HepG2 (cell line): ENCODE measurements around the gene RBM12. TPM values are rescaled to one million over a fixed set of nuclear protein-coding genes. Genes with fewer than 3 reads are reported as not detected.

Experiments
- ATF3 ChIP-seq: sonication (generic); formaldehyde crosslinking; IDR thresholded peaks from 2 replicates; pipeline ENCODE4 v1.4.0; 2020; ENCODE audit warnings: missing genetic modification reagents
- CENPT ChIP-seq: sonication (generic); formaldehyde crosslinking; IDR thresholded peaks from 2 replicates; pipeline ENCODE4 v1.8.0; 2022; ENCODE audit warnings: low read depth, mild to moderate bottlenecking, moderate library complexity, missing genetic modification reagents
- CREB3 ChIP-seq: sonication (generic); formaldehyde crosslinking; IDR thresholded peaks from 2 replicates; pipeline ENCODE4 v1.5.0; 2020; ENCODE audit warnings: missing genetic modification reagents
- ISX ChIP-seq: sonication (generic); formaldehyde crosslinking; conservative IDR thresholded peaks from 2 replicates; pipeline ENCODE4 v1.5.0; 2020; ENCODE audit warnings: missing genetic modification reagents
- KDM4B ChIP-seq: sonication (generic); formaldehyde crosslinking; IDR thresholded peaks from 2 replicates; pipeline ENCODE4 v1.4.0; 2020; ENCODE audit warnings: missing genetic modification reagents
- KLF6 ChIP-seq: IDR thresholded peaks from 2 replicates; pipeline ENCODE4 v1.8.0; 2016; ENCODE audit warnings: missing biosample characterization, missing genetic modification reagents
- MED1 ChIP-seq: sonication (generic); formaldehyde crosslinking; IDR thresholded peaks from 2 replicates; pipeline ENCODE4 v1.4.0; 2020; ENCODE audit warnings: missing genetic modification reagents
- PHF5A ChIP-seq: IDR thresholded peaks from one replicate; pipeline ENCODE4 v1.6.1; 2018; ENCODE audit warnings: low read depth, missing genetic modification reagents; ENCODE audit not compliant: unreplicated experiment
- POLR2AphosphoS5 ChIP-seq: IDR thresholded peaks from 2 replicates; pipeline ENCODE4 v1.6.1; 2012; ENCODE audit warnings: low read depth, low read length
- SSRP1 ChIP-seq: IDR thresholded peaks from 2 replicates; pipeline ENCODE4 v1.6.1; 2016; ENCODE audit warnings: control low read depth
- TEAD2 ChIP-seq: sonication (generic); formaldehyde crosslinking; IDR thresholded peaks from 2 replicates; pipeline ENCODE4 v1.9.0; 2021; ENCODE audit warnings: missing genetic modification reagents
- ZHX1 ChIP-seq: sonication (generic); formaldehyde crosslinking; IDR thresholded peaks from 2 replicates; pipeline ENCODE4 v1.8.1; 2022; ENCODE audit warnings: low read depth, mild to moderate bottlenecking, missing genetic modification reagents
- ZNF10 ChIP-seq: sonication (generic); formaldehyde crosslinking; IDR thresholded peaks from 2 replicates; pipeline ENCODE4 v1.4.0; 2020; ENCODE audit warnings: mild to moderate bottlenecking, low read depth, missing genetic modification reagents, borderline replicate concordance
- ZNF18 ChIP-seq: sonication (generic); formaldehyde crosslinking; IDR thresholded peaks from 2 replicates; pipeline ENCODE4 v1.8.0; 2022; ENCODE audit warnings: mild to moderate bottlenecking, missing genetic modification reagents; ENCODE audit not compliant: insufficient replicate concordance
- ZNF543 ChIP-seq: sonication (generic); formaldehyde crosslinking; IDR thresholded peaks from 2 replicates; pipeline ENCODE4 v1.4.0; 2020; ENCODE audit warnings: mild to moderate bottlenecking, missing genetic modification reagents
- ZNF572 ChIP-seq: sonication (generic); formaldehyde crosslinking; IDR thresholded peaks from 2 replicates; pipeline ENCODE4 v1.5.1; 2020; ENCODE audit warnings: mild to moderate bottlenecking, missing genetic modification reagents
- ZNF674 ChIP-seq: sonication (generic); formaldehyde crosslinking; IDR thresholded peaks from 2 replicates; pipeline ENCODE4 v1.5.0; 2020; ENCODE audit warnings: low read depth, mild to moderate bottlenecking, missing genetic modification reagents
- polyA plus RNA-seq, 8 experiments: library from polyadenylated mRNA; depleted of rRNA in 3 of 8; stranded (reverse) in 7 of 8; unstranded in 1 of 8; fragments of >200 nt; fragmentation: Illumina TruSeq in 4 of 8; extraction: Trizol in 4 of 8; gene quantifications; 2 replicates each; pipeline versions ENCODE4 v1.2.1 to v1.2.3, GENCODE V29; 2011 to 2016; ENCODE audit warnings: low read depth in 4 of 8, missing spikeins in 1 of 8, mixed read lengths in 1 of 8; ENCODE audit not compliant: insufficient read depth in 1 of 8
- total RNA-seq, 5 experiments: library from RNA; depleted of rRNA; stranded (reverse); fragments of >200 nt; fragmentation: Illumina TruSeq; extraction: Trizol; gene quantifications; 2 replicates each; pipeline ENCODE4 v1.2.3, GENCODE V29; 2016; ENCODE audit warnings: low read depth in 1 of 5
- TF ChIP-seq, protein P1 (sequence below): sonication (generic); formaldehyde crosslinking; IDR thresholded peaks from 2 replicates; pipeline ENCODE4 v1.9.0; 2021; ENCODE audit warnings: missing genetic modification reagents, mild to moderate bottlenecking, borderline replicate concordance
- TF ChIP-seq, protein P2 (sequence below): sonication (generic); formaldehyde crosslinking; IDR thresholded peaks from 2 replicates; pipeline ENCODE4 v1.5.0; 2020; ENCODE audit warnings: missing genetic modification reagents
- TF ChIP-seq, protein P3 (sequence below): sonication (generic); formaldehyde crosslinking; IDR thresholded peaks from 2 replicates; pipeline ENCODE4 v1.4.0; 2020; ENCODE audit warnings: mild to moderate bottlenecking, low read depth, missing genetic modification reagents

RBM12 gene
- total and polyA plus RNA-seq, 2 of the 13 experiments (the other 11 are each of a cell fraction or from before 2014, with no cell fraction given) = 97.9 to 104 TPM

DNA sequence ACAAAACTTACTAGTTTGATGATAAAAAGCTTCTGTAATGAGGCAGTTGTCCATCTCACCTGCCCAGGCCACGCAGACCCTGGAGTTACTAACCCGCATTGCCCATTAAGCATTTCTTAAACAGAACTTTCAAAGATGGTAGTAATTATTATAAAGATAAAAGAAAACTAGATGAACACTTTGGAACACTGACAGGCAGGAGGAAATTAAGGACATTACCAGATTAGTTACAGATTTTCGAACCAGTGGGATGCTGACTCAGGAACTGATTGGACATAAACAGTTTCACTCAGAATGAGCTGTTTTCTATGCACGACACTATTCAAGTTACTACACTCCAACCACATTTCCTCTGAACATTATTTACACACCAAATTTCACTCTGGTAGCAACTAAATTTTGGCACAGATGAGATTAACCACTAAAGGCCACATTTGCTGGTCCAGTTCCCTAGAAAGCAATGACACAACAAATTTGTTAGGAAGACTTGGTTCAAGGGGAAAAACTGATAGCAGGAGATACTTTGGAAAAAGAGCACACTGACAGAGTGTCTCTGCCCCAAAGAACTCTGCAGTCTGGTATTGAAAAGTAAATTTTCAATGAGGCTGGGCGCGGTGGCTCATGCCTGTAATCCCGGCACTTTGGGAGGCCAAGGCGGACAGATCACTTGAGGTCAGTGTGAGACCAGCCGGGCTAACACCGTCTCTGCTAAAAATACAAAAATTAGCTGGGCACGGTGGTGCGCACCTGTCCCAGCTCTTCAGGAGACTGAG, 37.5 kb upstream of the RBM12 start (continued):
- TF ChIP-seq, protein P1, sequence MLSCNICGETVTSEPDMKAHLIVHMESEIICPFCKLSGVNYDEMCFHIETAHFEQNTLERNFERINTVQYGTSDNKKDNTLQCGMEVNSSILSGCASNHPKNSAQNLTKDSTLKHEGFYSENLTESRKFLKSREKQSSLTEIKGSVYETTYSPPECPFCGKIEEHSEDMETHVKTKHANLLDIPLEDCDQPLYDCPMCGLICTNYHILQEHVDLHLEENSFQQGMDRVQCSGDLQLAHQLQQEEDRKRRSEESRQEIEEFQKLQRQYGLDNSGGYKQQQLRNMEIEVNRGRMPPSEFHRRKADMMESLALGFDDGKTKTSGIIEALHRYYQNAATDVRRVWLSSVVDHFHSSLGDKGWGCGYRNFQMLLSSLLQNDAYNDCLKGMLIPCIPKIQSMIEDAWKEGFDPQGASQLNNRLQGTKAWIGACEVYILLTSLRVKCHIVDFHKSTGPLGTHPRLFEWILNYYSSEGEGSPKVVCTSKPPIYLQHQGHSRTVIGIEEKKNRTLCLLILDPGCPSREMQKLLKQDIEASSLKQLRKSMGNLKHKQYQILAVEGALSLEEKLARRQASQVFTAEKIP = no peak
- no peak for TF ChIP-seq ATF3 (CRISPR knock-in tag)
- TF ChIP-seq ZNF572 = no peak
- TF ChIP-seq PHF5A (CRISPR knock-in tag) = peak; percentile 29
- TF ChIP-seq ISX = 0 out of 2 replicates have a peak, but pooled peaks have one; percentile 20
- no peak for TF ChIP-seq TEAD2 (CRISPR knock-in tag)
- no peak for TF ChIP-seq KDM4B (CRISPR knock-in tag)
- TF ChIP-seq KLF6 = 0 out of 2 replicates have a peak, but pooled peaks have one; percentile 5
- no peak for TF ChIP-seq ZNF674 (CRISPR knock-in tag)
- TF ChIP-seq ZNF10 (CRISPR knock-in tag) = no peak
- TF ChIP-seq ZHX1 (CRISPR knock-in tag) = no peak
- TF ChIP-seq MED1 (CRISPR knock-in tag) = peak; percentile 37; the same call in 1 of the 2 replicates
- TF ChIP-seq CENPT (CRISPR knock-in tag) = no peak
- TF ChIP-seq ZNF18 = no peak
- TF ChIP-seq, protein P2, sequence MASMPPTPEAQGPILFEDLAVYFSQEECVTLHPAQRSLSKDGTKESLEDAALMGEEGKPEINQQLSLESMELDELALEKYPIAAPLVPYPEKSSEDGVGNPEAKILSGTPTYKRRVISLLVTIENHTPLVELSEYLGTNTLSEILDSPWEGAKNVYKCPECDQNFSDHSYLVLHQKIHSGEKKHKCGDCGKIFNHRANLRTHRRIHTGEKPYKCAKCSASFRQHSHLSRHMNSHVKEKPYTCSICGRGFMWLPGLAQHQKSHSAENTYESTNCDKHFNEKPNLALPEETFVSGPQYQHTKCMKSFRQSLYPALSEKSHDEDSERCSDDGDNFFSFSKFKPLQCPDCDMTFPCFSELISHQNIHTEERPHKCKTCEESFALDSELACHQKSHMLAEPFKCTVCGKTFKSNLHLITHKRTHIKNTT (CRISPR knock-in tag) = no peak
- TF ChIP-seq POLR2AphosphoS5 = peak; percentile 71; the same call in 1 of the 2 replicates
- no peak for TF ChIP-seq CREB3 (CRISPR knock-in tag)
- TF ChIP-seq SSRP1 (CRISPR knock-in tag) = peak; percentile 96
- TF ChIP-seq, protein P3, sequence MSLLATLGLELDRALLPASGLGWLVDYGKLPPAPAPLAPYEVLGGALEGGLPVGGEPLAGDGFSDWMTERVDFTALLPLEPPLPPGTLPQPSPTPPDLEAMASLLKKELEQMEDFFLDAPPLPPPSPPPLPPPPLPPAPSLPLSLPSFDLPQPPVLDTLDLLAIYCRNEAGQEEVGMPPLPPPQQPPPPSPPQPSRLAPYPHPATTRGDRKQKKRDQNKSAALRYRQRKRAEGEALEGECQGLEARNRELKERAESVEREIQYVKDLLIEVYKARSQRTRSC (CRISPR knock-in tag) = no peak
- TF ChIP-seq ZNF543 = no peak
